GM18508 (cell line): ENCODE data around the gene SLC30A4.
A peak's percentile ranks its signal among the peaks of the same experiment; 100 is the strongest.
"Not testable (repeated sequence)": the region's sequence is repeated elsewhere in the genome, so short reads cannot be mapped to it uniquely, and the experiment has no call there.

ENCODE experiments used
- ATAC-seq: cut with Tn5 transposase; IDR thresholded peaks from one replicate; pipeline ENCODE4 v1.9.1; 2021; ENCODE audit warnings: moderate number of reproducible peaks; ENCODE audit not compliant: insufficient read depth, unreplicated experiment

Gene SLC30A4, protein sequence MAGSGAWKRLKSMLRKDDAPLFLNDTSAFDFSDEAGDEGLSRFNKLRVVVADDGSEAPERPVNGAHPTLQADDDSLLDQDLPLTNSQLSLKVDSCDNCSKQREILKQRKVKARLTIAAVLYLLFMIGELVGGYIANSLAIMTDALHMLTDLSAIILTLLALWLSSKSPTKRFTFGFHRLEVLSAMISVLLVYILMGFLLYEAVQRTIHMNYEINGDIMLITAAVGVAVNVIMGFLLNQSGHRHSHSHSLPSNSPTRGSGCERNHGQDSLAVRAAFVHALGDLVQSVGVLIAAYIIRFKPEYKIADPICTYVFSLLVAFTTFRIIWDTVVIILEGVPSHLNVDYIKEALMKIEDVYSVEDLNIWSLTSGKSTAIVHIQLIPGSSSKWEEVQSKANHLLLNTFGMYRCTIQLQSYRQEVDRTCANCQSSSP

DNA sequence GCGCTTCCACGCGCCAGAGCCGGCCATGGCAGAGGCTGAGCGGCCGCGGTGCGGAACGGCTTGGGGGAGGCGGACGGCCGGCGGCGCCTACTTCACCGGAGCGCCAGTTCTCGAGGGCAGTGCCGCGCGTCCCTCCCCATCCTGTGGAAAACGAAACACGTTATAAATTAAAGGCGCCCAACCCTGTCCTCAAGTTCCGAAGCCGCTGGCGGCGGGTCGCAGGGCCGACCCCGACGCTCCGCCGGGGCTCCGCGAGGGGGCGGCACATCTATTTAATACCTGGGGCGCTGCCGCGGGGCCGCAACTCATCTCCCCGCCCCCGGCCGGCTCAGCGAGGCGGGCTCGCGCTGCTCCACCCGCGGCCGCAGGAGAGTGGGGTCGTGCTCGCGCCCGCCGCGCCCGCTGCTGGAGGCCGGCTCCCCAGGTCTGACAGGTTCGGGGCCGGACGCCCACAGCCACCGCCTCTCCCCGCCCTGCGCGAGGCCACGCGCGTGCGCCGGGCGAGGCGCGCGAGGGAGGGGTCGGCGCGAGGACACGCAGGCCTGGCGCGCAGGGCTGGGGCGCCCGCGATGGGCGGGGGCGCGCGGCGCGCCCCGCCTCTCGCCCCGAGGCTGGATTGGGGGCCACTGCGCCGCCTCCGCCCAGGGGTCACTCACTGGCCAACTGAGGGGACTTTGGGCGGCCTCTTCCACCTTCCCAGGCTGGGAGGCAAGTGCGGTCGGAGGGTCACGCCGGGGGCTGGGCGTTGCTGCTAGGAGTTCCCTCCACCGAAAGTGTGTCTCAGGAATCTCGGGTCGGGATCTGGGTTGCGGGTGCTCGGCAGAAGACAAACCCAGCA lies at the start of gene SLC30A4:
SLC30A4 (minus strand) TSS at position 428 of the 838 bp plus-strand sequence; CDS start at position 27, 401 bp downstream.
- ATAC-seq, result no peak

DNA sequence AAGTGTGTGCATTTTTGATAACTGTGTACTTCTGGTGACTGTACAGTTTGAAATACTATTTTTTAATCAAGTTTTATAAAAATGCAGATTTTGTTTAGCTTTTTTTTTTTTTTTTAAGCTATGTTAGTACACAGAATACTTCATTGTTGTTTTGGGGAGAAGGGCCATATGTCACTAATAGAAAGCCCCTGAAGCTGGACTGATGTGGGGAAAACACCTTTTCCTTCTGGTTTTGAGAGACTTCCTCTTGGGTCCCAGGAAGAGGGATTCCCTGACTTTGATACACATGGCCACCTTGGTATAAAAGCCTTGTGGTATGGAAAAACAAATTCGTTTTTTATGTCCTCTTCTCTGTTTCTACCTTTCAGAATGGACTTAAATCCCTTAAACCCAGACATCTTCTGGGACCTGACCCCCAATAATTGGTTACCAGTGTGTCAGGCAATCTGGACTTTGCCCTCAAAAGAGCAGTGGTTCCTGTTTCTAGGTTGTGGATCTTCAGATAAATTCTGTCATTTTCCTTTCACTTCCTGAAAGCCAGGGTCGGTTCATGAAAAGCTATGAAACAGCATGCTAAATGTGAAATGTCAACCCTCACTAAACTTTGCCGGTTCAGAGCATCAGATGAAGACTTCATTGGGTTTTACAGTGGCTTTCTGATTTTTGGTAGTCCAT lies 33.5 kb upstream of the SLC30A4 start:
- ATAC-seq, result peak; percentile 70

DNA sequence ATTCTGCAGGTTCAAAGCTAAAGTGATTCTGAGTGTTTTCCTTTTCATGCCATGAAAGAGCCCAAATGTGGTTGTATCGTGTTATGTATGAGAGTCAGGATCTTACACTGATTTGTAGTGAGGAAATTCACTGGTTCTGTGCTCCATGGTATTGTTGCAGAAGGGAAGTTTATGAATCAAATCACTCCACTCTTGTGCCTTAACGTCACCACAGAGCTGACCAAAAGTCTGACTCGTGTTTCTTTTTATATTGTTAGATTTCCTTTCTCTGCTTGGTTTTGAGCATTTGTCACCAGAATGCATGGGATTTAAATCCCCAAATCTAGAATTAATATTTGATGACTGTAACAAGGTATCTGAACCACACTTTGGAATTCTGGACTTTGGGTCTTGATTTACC lies 29.1 kb upstream of the SLC30A4 start:
- no peak for ATAC-seq

DNA sequence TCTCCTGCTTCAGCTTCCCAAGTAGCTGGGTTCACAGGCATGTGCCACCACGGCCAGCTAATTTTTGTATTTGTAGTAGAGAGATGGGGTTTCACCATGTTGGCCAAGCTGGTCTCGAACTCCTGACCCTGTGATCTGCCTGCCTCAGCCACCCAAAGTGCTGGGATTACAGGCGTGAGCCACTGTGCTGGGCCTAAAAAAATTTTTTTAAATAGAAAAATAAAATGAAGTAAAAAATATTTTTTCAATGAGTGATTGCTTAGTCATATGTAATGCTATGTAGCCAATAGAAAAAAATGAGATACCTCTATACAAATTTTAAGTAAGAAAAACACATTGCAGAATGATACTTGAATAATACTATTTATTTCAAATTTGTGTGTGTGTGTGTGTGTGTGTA lies 27.9 kb upstream of the SLC30A4 start:
- no peak for ATAC-seq

DNA sequence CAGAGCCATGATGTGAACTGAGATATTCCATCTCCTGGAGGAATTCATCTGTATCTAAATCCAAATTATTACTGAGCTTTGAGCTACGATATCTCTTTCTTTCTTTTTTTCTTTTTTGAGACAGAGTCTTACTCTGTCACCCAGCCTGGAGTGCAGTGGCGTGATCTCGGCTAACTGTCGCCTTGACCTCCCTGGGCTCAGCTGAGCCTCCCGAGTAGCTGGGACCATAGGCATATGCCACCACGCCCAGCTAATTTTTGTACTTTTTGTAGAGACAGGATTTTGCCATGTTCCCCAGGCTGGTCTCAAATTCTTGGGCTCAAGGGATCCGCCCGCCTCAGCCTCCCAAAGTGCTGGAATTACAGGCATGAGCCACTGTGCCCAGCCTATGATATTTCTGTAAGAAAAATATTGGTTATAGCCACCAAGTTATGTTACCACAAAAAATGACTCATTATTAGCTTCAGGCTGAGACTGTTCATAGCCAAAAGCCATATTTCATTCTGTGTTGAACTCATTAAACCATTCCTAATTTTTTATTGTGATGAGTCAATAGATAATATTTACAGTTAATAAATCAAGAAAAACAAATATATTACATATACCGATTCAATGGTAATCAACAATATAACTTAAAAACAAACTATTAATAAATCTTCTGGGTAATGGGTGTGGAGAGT lies 27.1 kb upstream of the SLC30A4 start:
- no peak for ATAC-seq

DNA sequence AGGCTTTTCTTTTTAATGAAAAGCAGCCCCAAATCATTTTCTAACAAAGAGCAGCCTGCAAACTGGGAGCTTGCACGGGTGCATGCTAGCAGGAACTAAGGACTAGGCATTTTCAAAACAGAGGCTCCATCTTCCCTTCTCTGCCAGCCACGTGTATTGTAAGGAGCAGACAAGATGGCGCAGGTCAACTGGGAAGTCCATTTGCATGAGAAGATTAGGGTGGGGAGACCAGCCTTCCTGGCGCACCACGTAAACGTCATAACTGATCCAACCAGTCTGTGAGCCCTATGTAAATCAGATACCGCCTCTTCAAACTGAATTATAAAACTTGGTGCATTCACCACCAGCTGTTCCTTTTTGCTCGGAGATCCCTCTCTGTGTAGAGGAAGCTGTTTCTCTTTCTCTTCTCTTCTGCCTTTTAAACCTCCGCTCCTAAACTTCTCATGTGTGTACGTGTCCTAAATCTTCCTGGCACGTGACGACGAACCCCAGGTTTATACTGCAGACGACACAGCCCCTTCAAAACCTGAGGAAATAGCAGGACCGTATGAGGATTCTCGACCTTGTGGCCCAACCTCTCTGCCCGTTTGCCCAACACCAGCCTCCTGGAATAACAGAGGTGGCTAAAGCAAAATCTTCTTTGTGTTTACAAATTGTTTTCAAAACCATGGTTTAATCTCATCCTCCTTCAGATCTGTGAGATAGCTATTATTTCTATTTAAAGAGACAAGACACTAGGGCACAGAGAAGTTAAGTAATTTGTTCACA lies 26.4 kb upstream of the SLC30A4 start:
- ATAC-seq, result no peak

DNA sequence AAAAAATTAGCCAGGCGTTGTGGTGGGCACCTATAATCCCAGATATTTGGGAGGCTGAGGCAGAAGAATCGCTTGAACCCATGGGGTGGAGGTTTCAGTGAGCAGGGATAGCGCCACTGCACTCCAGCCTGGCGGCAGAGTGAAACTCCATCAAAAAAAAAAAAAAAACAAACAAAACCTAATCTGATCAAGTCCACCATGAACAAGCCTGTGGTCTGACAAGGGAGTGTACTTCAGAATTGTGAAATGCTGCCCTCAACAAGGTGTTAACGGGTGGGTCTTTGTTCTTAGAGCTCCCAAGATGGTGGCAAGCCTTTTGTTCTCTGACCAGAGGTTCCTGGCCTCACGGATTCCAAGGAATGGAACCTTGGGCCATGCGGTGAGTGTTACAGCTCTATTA lies 24.2 kb upstream of the SLC30A4 start:
- ATAC-seq, result no peak

DNA sequence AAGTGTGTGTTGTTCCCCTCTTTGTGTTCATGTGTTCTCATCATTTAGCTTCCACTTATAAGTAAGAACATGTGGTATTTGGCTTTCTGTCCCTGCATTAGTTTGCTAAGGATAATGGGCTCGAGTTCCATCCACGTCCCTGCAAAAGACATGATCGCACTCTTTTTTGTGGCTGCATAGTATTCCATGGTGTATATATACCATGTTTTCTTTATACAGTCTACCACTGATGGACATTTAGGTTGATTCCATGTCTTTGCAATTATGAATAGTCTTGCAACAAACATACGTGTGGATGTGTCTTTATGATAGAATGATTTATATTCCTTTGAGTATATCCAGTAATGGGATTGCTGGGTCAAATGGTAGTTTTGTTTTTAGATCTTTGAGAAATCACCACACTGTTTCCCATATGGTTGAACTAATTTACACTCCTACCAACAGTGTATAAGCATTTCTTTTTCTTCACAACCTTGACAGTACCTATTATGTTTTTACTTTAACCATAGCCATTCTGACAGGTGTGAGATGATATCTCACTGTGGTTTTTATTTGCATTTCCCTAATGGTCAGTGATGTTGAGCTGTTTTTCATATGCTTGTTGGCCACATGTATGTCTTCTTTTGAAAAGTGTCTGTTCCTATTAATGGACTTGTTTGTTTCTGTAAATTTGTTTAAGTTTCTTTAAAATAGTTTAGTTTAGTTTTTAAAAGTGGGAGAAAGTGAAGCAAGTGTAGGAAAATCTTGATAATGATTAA lies 21.9 kb upstream of the SLC30A4 start:
- no peak for ATAC-seq

DNA sequence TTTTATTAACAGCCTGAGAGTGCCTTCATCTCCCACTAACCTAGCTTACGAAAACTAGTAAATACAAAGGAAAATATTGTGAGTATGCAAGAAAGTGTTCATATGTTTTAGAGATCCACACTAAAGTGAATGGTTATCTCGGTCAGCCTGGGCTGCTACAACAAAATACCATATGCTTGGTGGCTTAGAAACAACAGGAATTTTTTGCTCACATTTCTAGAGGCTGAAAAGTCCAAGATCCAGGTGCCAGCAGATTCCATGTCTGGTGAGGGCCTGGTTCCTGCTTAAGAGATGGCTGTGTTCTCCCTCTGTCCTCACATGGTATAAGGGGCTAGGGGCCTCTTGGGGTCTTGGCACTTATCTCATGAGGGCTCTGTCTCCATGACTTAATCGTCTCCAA lies 20.5 kb upstream of the SLC30A4 start:
- ATAC-seq, result no peak

DNA sequence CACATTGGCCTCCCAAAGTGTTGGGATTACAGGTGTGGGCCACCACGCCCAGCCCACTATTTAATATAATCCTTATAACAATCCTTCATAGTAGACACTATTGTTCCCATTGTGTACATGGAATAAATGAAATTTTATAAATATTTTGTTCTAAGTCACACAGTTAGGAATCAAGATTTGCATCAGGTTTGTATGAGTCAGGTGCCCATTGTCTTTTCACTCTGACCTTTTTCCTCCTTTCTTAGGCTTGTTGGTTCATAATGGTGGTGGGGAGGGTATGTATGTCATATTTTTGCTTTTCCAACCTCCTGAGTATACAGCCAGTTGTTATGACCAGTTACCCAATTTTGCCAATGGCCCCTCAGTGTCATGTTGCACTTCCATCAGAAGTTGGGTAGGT lies 18.0 kb upstream of the SLC30A4 start:
- ATAC-seq, result no peak

DNA sequence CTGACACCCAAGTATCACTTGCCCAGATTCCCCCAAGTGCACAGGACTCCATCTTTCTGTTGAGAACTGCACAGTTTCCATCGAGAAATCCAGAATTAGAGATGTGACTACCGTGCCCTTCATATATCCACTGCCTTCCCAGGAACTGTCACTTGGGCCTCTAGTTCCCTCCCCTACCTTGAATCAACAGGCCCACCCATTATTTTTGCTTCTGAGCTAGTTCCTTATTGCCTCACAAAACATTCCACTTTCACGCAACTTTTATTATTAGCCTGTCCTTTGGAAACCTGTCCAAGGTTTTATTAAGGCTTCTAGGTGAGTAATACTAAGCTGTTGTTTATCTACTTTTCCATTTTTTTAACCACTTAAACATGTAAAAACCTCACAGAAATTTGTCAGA lies 17.1 kb upstream of the SLC30A4 start:
- ATAC-seq, result no peak

DNA sequence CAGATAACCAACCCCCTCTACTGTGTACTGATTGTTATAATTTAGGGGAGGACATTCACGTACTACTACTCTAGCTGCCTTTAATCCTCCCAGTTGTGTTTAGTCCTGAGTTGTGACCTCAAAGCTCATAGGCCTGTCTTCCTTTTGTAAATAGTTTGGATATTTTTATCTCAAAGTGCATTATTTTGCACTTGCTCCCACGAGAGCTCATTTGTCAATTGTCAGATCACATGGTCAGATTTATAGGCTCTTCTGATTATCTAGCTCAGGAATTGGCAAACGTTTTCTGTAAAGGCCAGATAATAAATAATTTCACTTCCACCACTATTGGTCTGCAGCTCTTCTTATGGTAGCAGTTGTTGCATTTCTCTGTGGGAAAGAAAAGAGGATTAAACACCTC lies 14.4 kb upstream of the SLC30A4 start:
- ATAC-seq, result no peak

DNA sequence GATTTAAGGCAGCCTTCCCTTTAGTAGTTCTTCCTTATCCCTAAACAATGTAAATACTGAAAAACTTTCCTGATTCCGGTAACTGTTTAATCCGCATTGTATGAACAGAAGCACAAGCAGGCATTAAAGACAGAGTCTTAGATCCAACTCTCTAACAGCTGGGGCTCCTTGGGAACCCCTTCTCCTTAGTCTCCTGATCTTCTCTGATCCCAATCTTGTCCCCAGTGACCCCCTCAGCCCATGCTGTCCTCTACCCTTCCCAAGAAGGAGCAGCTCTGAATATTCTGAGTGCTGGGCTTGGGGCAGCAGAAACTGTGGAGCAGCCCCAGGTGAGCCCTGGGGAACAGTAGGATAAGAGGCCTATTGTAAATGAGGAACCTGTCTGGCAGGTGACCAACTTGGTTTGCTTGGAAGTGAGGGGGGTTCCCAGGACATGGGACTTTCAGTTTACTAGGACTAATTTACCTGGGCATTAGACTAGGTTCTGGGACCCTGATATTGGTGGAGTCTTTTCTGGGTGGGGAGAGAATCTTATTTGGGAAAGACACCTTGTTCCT lies 13.0 kb upstream of the SLC30A4 start:
- no peak for ATAC-seq

DNA sequence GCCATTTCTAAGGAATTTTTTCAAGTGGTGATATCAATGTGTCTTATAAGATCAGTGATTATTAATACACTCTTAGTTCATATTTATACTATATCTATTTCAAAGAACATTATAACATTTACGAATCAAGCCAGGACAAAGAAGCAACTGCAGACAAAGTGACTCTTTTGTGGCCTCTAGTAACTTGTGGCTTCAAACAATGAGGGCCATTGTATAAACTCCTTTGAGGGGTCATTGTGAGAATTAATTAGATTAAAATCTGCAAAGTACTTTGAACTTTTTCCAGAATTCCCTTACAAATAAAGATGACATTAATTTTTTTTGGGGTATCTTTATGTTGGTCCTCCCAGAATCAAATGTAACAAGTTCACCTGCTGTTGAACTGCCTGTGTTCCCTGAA lies 12.3 kb upstream of the SLC30A4 start:
- ATAC-seq, result no peak

DNA sequence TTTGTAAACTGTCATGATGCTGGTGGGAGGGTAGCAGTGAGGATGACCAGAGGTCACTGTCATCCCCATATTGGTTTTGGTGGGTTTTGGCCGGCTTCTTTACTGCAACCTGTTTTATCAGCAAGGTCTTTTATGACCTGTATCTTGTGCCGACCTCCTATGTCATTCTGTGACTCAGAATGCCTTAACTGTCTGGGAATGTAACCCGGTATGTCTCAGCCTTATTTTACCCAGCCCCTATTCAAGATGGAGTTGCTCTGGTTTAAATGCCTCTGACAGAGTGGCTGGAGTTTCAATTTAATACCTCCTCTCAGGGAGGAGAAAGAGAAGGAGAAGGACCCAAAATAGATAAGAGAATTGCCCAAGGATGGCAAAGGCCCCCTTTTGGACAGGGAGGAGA lies 10.3 kb upstream of the SLC30A4 start:
- not testable (repeated sequence) for ATAC-seq

DNA sequence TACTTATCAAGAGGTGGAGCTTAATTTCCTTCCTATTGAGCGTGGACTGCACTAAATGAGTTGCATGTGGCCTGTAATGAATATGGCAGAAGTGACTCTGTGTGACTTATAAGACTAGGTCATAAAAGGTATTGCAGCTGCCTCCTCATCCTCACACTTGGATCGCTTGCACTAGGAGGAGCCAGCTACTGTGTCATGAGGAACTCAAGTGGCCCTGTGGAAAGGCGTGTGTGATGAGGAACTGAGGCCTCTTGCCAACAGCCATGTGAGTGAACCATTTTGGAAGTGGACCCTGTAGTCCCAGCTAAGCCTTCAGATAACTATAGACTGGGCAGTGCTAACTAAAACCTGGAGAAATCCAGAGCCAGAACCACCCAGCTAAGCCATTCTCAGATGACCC lies 7.1 kb upstream of the SLC30A4 start:
- ATAC-seq, result no peak

DNA sequence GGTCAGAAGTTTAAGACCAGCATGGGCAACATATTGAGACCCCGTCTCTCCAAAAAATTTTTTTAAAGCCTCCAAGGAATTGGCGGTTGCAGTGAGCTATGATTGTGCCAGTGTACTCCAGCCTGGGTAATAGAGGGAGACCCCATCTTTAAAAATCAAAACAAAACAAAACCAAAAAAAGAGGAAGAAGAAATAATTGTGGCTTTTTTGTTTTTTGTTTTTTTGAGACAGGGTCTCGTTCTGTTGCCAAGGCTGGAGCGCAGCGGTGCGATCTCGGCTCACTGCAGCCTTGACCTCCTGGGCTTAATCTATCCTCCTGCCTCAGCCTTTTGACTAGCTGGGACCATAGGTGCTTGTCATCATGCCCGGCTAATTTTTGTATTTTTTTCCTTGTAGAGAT lies 4.5 kb upstream of the SLC30A4 start:
- no peak for ATAC-seq

DNA sequence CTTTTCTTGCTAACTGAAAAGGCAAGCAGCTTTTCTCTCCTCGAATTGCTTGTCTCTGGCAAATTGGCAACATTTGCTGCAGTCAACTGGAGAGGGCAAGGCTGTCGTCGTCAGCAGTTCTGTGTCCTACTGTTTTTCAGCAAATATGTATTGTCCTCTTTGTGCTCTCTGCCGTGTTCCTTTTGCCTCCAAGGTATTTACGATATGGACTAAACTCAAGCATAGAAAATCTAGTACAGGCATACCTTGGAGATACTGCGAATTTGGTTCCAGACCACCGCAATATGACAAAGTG lies 558 bp upstream of the SLC30A4 start:
- ATAC-seq, result no peak
